DMS153 (cell line): ENCODE measurements around the gene RGPD4.
A peak's percentile ranks its signal among the peaks of the same experiment; 100 is the strongest.
"Not testable (repeated sequence)": the region's sequence is repeated elsewhere in the genome, so short reads cannot be mapped to it uniquely, and the experiment has no call there.

Experiments used
- DNase-seq: peaks from one replicate; lab custom pipeline; 2025; lab: John Stamatoyannopoulos, UW

RGPD4 gene

GRCh38 chr2:107826749-107827148, at the start of gene RGPD4:
TSS of gene RGPD4 (plus strand) at chr2:107826892. CDS start at chr2:107827014, 122 bp downstream.
- not testable (repeated sequence) for DNase-seq

- no peak for DNase-seq
These were observed 48.7 kb upstream of the RGPD4 start for GRCh38 chr2:107777974-107778373.

GRCh38 chr2:107785756-107786155, 40.9 kb upstream of the RGPD4 start:
- no peak for DNase-seq

- DNase-seq = no peak
These were observed 35.9 kb upstream of the RGPD4 start for GRCh38 chr2:107790837-107791236.

- DNase-seq = peak; percentile 49
These were observed 25.2 kb upstream of the RGPD4 start for GRCh38 chr2:107801498-107801897.

GRCh38 chr2:107804608-107805498, 21.8 kb upstream of the RGPD4 start:
- DNase-seq = no peak

- DNase-seq = peak; percentile 78
These were observed 19.8 kb upstream of the RGPD4 start for GRCh38 chr2:107806901-107807300.

- peak; percentile 25 for DNase-seq
These were observed 18.7 kb upstream of the RGPD4 start for GRCh38 chr2:107807988-107808387.

- DNase-seq = peak; percentile 65
These were observed 17.7 kb upstream of the RGPD4 start for GRCh38 chr2:107808959-107809358.

- peak; percentile 55 for DNase-seq
These were observed 16.9 kb upstream of the RGPD4 start for GRCh38 chr2:107809835-107810234.

- DNase-seq = no peak
These were observed 16.0 kb upstream of the RGPD4 start for GRCh38 chr2:107810734-107811133.

- DNase-seq = no peak
These were observed 15.3 kb upstream of the RGPD4 start for GRCh38 chr2:107811411-107811810.

- DNase-seq = no peak
These were observed 14.7 kb upstream of the RGPD4 start for GRCh38 chr2:107812006-107812405.

- no peak for DNase-seq
These were observed 9.3 kb upstream of the RGPD4 start for GRCh38 chr2:107817378-107817777.

GRCh38 chr2:107822302-107822701, 4.4 kb upstream of the RGPD4 start:
- DNase-seq = no peak

- no peak for DNase-seq
These were observed 2.1 kb upstream of the RGPD4 start for GRCh38 chr2:107824451-107825205.

- DNase-seq = no peak
These were observed 1.5 kb upstream of the RGPD4 start for GRCh38 chr2:107825206-107825563.

GRCh38 chr2:107829514-107829913, 2.8 kb downstream of the RGPD4 start:
- not testable (repeated sequence) for DNase-seq

GRCh38 chr2:107833152-107833551, 6.5 kb downstream of the RGPD4 start:
- not testable (repeated sequence) for DNase-seq

- not testable (repeated sequence) for DNase-seq
These were observed 6.9 kb downstream of the RGPD4 start for GRCh38 chr2:107833618-107834017.

GRCh38 chr2:107916121-107916520, 89.4 kb downstream of the RGPD4 start:
- DNase-seq = not testable (repeated sequence)

- DNase-seq = not testable (repeated sequence)
These were observed 90.1 kb downstream of the RGPD4 start for GRCh38 chr2:107916696-107917370.
